ENCODE results near the gene ELP6. TPM values are rescaled to one million over a fixed set of nuclear protein-coding genes. Genes with fewer than 3 reads are reported as not detected.
A peak's percentile ranks its signal among the peaks of the same experiment; 100 is the strongest.

ELP6 gene
- total and polyA plus RNA-seq, 9 of the 15 experiments (the other 6 are each of a cell fraction or from before 2014, with no cell fraction given), result 76.9 to 198 (median 83.3) TPM

DNA sequence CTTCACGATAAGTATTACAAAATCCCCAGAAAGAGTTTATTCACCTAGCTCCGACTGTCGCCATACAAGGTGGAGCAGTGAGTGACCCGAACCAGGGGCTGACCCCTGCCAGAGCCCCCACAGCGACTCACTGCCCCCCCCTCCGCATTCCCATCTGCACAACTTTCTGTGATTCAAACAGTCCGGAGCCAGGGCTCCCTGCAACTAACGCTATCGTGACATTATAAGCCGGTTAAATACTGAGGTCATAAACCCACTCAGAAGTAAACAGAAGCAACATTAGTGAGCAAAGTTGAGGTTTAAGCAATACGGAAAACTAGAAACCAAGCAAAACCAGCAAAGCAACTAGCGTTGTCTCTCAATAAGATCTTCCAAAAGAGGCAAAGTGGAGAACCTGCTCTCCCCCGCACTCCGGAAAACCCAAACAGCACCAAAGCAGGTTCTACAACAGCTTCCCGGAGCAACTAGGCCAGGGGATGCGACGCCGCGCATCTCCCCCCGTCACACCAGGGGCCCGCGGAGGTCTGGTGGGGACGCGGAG is 38.4 kb downstream of the ELP6 start (continued):
- TF ChIP-seq, protein P1, sequence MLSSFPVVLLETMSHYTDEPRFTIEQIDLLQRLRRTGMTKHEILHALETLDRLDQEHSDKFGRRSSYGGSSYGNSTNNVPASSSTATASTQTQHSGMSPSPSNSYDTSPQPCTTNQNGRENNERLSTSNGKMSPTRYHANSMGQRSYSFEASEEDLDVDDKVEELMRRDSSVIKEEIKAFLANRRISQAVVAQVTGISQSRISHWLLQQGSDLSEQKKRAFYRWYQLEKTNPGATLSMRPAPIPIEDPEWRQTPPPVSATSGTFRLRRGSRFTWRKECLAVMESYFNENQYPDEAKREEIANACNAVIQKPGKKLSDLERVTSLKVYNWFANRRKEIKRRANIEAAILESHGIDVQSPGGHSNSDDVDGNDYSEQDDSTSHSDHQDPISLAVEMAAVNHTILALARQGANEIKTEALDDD (IDR thresholded peaks at IDR 0.05), result peak; percentile 52; the same call in 1 of the 2 replicates
- no peak for TF ChIP-seq FOXP1 (CRISPR knock-in tag; IDR thresholded peaks at IDR 0.05)
- no peak for TF ChIP-seq L3MBTL2 (IDR thresholded peaks at IDR 0.05)
- TF ChIP-seq CEBPB (tag; IDR thresholded peaks at IDR 0.05), result peak; percentile 26; the same call in 1 of the 2 replicates
- no peak for TF ChIP-seq NFXL1 (CRISPR knock-in tag; IDR thresholded peaks at IDR 0.05)
- TF ChIP-seq MTA2 (IDR thresholded peaks at IDR 0.05; ENCODE audit: low read depth), result no peak
- TF ChIP-seq MEF2D (tag; conservative IDR thresholded peaks at IDR 0.05; ENCODE audit: low read depth), result no peak
- TF ChIP-seq, protein P2, sequence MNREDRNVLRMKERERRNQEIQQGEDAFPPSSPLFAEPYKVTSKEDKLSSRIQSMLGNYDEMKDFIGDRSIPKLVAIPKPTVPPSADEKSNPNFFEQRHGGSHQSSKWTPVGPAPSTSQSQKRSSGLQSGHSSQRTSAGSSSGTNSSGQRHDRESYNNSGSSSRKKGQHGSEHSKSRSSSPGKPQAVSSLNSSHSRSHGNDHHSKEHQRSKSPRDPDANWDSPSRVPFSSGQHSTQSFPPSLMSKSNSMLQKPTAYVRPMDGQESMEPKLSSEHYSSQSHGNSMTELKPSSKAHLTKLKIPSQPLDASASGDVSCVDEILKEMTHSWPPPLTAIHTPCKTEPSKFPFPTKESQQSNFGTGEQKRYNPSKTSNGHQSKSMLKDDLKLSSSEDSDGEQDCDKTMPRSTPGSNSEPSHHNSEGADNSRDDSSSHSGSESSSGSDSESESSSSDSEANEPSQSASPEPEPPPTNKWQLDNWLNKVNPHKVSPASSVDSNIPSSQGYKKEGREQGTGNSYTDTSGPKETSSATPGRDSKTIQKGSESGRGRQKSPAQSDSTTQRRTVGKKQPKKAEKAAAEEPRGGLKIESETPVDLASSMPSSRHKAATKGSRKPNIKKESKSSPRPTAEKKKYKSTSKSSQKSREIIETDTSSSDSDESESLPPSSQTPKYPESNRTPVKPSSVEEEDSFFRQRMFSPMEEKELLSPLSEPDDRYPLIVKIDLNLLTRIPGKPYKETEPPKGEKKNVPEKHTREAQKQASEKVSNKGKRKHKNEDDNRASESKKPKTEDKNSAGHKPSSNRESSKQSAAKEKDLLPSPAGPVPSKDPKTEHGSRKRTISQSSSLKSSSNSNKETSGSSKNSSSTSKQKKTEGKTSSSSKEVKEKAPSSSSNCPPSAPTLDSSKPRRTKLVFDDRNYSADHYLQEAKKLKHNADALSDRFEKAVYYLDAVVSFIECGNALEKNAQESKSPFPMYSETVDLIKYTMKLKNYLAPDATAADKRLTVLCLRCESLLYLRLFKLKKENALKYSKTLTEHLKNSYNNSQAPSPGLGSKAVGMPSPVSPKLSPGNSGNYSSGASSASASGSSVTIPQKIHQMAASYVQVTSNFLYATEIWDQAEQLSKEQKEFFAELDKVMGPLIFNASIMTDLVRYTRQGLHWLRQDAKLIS (CRISPR knock-in tag; IDR thresholded peaks at IDR 0.05), result 0 out of 2 replicates have a peak, but pooled peaks have one; percentile 7
- TF ChIP-seq, protein P3, sequence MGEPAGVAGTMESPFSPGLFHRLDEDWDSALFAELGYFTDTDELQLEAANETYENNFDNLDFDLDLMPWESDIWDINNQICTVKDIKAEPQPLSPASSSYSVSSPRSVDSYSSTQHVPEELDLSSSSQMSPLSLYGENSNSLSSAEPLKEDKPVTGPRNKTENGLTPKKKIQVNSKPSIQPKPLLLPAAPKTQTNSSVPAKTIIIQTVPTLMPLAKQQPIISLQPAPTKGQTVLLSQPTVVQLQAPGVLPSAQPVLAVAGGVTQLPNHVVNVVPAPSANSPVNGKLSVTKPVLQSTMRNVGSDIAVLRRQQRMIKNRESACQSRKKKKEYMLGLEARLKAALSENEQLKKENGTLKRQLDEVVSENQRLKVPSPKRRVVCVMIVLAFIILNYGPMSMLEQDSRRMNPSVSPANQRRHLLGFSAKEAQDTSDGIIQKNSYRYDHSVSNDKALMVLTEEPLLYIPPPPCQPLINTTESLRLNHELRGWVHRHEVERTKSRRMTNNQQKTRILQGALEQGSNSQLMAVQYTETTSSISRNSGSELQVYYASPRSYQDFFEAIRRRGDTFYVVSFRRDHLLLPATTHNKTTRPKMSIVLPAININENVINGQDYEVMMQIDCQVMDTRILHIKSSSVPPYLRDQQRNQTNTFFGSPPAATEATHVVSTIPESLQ (CRISPR knock-in tag; IDR thresholded peaks at IDR 0.05), result 0 out of 2 replicates have a peak, but pooled peaks have one; percentile 17
- TF ChIP-seq CHD4 (IDR thresholded peaks at IDR 0.05; ENCODE audit: insufficient read depth, insufficient replicate concordance, low read depth, low read length, poor library complexity, severe bottlenecking), result peak; percentile 4
- TF ChIP-seq, protein P4, sequence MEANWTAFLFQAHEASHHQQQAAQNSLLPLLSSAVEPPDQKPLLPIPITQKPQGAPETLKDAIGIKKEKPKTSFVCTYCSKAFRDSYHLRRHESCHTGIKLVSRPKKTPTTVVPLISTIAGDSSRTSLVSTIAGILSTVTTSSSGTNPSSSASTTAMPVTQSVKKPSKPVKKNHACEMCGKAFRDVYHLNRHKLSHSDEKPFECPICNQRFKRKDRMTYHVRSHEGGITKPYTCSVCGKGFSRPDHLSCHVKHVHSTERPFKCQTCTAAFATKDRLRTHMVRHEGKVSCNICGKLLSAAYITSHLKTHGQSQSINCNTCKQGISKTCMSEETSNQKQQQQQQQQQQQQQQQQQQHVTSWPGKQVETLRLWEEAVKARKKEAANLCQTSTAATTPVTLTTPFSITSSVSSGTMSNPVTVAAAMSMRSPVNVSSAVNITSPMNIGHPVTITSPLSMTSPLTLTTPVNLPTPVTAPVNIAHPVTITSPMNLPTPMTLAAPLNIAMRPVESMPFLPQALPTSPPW (CRISPR knock-in tag; IDR thresholded peaks at IDR 0.05), result no peak
- TF ChIP-seq POLR2H (tag; IDR thresholded peaks at IDR 0.05; ENCODE audit: low read depth), result no peak
- no peak for TF ChIP-seq FUS (optimal IDR thresholded peaks at IDR 0.05; ENCODE audit: low read depth, low read length)
- 0 out of 2 replicates have a peak, but pooled peaks have one; percentile 17 for TF ChIP-seq ZNF668 (CRISPR knock-in tag; IDR thresholded peaks at IDR 0.05)
- TF ChIP-seq KLF10 (CRISPR knock-in tag; IDR thresholded peaks at IDR 0.05), result no peak
- TF ChIP-seq NELFE (IDR thresholded peaks at IDR 0.05; ENCODE audit: insufficient read depth, insufficient read length), result no peak
